Hepatic stellate cell (primary cell): ENCODE results near the gene ADAMTS12.

Experiments
- DNase-seq: peaks from one replicate; pipeline ENCODE4 v3.0.0; 2011; ENCODE audit warnings: low spot score

Gene ADAMTS12

GRCh38 chr5:33649549-33650482 lies 242.0 kb downstream of the ADAMTS12 start:
- DNase-seq = peak; percentile 30

- DNase-seq = no peak
These were observed 249.9 kb downstream of the ADAMTS12 start for GRCh38 chr5:33641744-33642505.

GRCh38 chr5:33639474-33639873 lies 252.3 kb downstream of the ADAMTS12 start:
- no peak for DNase-seq

DNA sequence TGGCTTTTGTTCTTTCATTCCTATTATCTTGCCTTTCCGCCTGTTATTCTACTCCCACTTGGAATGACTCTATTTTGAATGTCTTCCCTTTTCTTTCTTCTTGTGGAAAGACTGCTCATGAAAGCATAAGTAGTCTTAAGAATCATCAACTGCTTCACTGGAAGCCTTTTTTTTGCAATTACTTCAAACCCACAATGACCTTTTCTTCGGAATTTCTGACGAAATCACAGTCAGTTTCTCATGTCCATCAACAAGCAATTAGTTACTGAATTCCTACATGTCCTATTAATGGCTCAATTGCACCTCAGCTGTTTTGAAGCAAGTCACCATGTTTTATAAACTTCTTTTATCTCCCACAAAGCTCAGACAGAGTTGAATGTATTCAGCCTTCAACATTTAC lies 254.8 kb downstream of the ADAMTS12 start:
- DNase-seq = no peak

GRCh38 chr5:33635582-33635981 lies 256.2 kb downstream of the ADAMTS12 start:
- DNase-seq = no peak

DNA sequence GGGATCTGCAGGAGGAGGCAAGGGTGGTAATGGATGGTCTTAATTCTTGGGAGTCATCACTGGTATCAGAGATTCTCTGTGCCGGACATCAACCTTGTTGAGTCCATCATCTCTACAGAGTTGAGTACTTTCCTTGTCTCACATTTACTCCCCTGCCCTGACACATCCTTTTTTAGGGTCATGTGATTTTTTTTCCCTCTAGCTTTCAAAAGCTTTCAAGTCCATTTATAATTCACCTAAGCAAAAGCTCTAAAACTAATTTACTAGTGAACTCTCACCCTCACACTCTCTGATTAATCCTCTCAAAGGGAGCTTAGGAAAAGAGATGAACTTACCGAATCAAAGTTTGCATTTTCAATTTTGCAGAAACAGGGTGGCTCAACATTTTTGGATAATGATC lies 258.1 kb downstream of the ADAMTS12 start:
- no peak for DNase-seq

- DNase-seq = no peak
These were observed 260.0 kb downstream of the ADAMTS12 start for GRCh38 chr5:33631786-33632185.

DNA sequence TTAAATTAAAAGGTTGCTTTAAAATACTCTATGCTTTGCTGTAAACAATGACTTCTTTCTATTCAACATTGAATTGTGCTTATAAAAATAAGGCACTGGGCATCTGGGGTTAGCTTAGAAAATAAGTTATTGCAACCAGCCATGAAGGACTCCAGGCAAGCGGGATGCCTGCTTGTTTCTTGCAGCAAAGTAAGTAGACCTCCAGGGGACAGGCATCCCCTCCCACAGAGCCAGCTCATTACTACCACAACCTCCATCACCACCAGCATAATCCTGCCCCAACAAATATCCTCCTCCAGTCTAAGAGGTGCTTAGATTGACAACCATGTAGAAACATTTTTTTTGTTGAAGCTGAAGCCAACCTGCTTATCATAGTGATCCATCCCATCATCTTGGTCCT lies 260.7 kb downstream of the ADAMTS12 start:
- DNase-seq = no peak

GRCh38 chr5:33629999-33630398 lies 261.8 kb downstream of the ADAMTS12 start:
- DNase-seq = no peak

DNA sequence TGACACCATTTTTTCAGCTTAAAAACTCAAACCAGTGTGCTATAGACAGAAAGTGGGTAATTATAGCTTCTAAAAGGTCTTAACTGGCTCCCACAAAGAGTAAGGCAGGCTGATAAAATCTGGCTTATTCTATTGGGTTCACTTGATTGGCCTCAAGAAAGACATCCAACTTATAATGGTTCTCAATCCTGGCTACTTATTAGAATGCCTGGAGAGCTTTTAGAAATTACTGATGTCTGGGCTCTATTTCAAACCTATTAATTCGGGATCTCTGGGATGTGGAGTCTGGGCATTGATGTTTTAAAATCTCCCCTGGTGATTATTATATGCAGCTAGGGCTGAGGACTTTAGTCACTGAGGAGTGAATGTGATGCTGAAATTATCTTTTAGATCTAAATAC lies 263.0 kb downstream of the ADAMTS12 start:
- no peak for DNase-seq

DNA sequence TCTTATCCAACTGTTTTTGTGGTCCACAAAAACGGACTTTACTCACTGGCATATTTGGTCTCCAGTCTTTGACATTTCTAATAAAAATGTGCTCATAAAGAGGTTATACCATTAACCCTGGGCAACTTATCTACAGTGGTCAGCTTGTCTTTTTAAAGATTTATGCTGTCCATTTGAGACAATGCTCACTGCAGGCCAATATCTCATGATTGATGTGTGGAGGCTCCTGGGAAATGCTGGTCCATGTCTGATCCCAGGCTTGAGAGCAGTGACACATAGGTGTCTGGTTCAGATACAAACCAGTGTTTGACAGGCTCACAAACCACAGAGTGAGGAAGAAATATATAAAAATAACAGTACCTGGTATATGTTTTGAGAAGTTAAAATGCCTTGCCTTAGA lies 270.3 kb downstream of the ADAMTS12 start:
- no peak for DNase-seq

- DNase-seq = no peak
These were observed 277.8 kb downstream of the ADAMTS12 start for GRCh38 chr5:33614039-33614438.

- peak; percentile 4 for DNase-seq
These were observed 279.4 kb downstream of the ADAMTS12 start for GRCh38 chr5:33612386-33612785.

DNA sequence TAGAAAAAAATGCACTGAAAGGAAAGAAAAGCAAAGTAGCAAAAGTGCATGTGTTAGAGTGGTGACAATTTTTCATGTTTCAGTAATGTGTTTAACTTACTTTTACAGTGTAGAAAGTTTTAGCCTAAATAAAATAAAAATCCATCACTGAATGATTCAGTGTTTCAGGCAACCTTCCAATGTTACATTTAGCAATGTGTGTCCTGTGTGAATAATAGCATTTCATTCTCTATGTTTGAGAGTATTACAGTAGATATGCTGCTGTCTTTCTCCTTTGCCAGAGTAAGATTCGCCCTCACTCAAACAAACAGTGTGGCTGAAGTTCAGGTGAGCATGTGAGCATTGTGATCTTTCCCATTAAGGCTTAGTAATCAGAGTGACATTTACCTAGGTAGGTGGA lies 279.9 kb downstream of the ADAMTS12 start:
- peak; percentile 4 for DNase-seq

DNA sequence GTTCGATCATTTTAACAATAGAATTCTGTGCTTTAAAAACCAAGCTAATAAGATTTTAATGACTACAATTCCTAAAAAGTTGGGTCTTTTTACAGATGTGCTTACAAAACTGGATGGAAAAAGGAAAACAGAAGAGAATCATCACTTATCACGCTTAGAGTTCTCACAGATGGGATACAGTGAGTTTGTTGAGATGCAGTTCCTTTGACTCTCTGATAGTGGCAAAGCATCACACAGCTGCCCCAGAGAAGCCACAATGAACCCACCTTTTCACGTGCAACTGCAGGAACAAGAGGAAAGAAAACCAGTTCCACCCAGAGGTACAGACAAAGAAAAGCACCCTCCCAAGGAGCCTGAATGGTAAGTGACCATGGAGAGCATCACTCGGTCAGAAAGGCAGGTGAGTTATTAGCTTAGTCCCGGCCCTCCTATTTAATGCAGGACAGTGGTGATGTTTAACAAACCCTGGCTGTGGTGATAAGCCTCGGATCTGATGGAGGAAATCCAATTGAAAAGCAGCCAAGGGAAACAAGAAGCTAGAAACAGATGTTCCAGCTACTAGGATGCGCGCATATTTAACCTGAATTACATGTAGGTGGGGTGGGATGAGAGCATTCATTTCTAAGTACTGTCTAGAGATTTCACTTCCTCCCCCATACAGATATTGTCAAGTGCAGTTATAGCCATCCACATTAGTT lies 283.3 kb downstream of the ADAMTS12 start:
- DNase-seq = no peak

DNA sequence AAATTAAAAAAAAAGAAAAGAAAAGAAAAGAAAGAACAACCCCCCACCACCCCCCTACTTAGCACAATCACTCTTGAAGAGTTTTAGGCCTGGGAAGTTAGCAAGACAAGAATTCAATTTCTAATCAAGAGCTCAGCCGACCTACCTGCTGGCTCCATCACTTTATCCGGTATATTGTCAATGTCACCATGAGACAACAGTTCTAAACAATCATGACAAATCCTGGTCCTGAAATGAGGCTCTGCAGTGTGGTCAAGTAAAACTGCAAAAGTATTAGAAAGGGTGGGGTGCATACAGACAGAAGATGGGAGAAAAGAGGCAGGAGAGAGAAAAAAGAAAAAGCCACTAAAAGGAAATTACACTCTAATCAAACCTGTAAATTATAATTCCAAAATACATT lies 287.3 kb downstream of the ADAMTS12 start:
- DNase-seq = no peak

GRCh38 chr5:33601881-33602280 lies 289.9 kb downstream of the ADAMTS12 start:
- DNase-seq = no peak

- DNase-seq = no peak
These were observed 296.5 kb downstream of the ADAMTS12 start for GRCh38 chr5:33595303-33595702.

- no peak for DNase-seq
These were observed 297.8 kb downstream of the ADAMTS12 start for GRCh38 chr5:33594006-33594405.

DNA sequence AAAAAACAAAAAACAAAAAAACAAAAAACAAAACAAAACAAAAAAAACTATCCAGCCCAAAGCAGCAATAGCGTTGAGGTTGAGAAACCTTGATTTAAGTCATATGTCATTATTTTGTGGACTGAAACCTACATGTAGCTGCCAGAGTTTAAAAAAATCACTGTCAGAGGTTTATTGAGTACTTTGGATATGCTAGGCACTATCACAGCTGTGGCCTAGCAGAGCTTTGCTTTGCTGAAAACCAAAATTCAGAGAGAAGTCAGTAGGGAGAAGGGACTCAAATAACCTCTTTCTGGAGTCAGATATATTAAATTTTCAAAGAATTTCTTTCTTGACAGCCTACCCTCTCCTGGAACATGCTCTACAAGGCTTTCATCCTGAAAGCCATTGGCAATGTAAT lies 299.5 kb downstream of the ADAMTS12 start:
- DNase-seq = no peak

- DNase-seq = no peak
These were observed 303.0 kb downstream of the ADAMTS12 start for GRCh38 chr5:33588654-33589372.

GRCh38 chr5:33583332-33583731 lies 308.5 kb downstream of the ADAMTS12 start:
- no peak for DNase-seq
